SK-N-SH treated with all-trans-retinoic acid at 6 μM for 48 hours (cell line): ENCODE results near the gene TMEM11.

Experiments used
- ATAC-seq: fragments of 200-7000 bp; cut with Tn5 transposase; 3 replicates; pipeline ENCODE4 v1.9.1; 2020; ENCODE audit warnings: mild to moderate bottlenecking, moderate library complexity
- ARNTL ChIP-seq: fragments of 450-650 bp; formaldehyde crosslinking; IDR thresholded peaks from 2 replicates; pipeline ENCODE4 v1.5.0; 2020; ENCODE audit warnings: low read depth, mild to moderate bottlenecking, moderate library complexity, borderline replicate concordance
- BACH2 ChIP-seq: fragments of 250-450 bp; sonication (Bioruptor Pico); IDR thresholded peaks from 2 replicates; pipeline ENCODE4 v1.9.0; 2021; ENCODE audit warnings: mild to moderate bottlenecking, borderline replicate concordance
- CREB5 ChIP-seq: fragments of 250-450 bp; sonication (Bioruptor Pico); IDR thresholded peaks from 2 replicates; pipeline ENCODE4 v1.5.1; 2020; ENCODE audit warnings: low read depth, mild to moderate bottlenecking, moderate library complexity
- CSRNP3 ChIP-seq: fragments of 250-450 bp; sonication (Bioruptor Pico); IDR thresholded peaks from 2 replicates; pipeline ENCODE4 v1.5.1; 2021; ENCODE audit warnings: mild to moderate bottlenecking, moderate library complexity
- ESRRG ChIP-seq: fragments of 250-450 bp; sonication (Bioruptor Pico); IDR thresholded peaks from 2 replicates; pipeline ENCODE4 v1.6.1; 2021; ENCODE audit warnings: mild to moderate bottlenecking
- GLIS3 ChIP-seq: fragments of 250-450 bp; sonication (Bioruptor Pico); IDR thresholded peaks from 2 replicates; pipeline ENCODE4 v1.5.0; 2020; ENCODE audit warnings: mild to moderate bottlenecking, moderate library complexity
- ISL1 ChIP-seq: fragments of 250-450 bp; sonication (Bioruptor Pico); IDR thresholded peaks from 2 replicates; pipeline ENCODE4 v2.1.2; 2022; ENCODE audit warnings: mild to moderate bottlenecking, moderate library complexity
- OSR1 ChIP-seq: fragments of 250-450 bp; sonication (Bioruptor Pico); IDR thresholded peaks from 2 replicates; pipeline ENCODE4 v1.8.0; 2022; ENCODE audit warnings: moderate library complexity, mild to moderate bottlenecking, inconsistent platforms
- PPARA ChIP-seq: fragments of 250-450 bp; sonication (Bioruptor Pico); IDR thresholded peaks from 2 replicates; pipeline ENCODE4 v1.5.0; 2020; ENCODE audit warnings: mild to moderate bottlenecking, borderline replicate concordance
- SNAI2 ChIP-seq: fragments of 250-450 bp; sonication (Bioruptor Pico); IDR thresholded peaks from 2 replicates; pipeline ENCODE4 v1.5.0; 2020; ENCODE audit warnings: mild to moderate bottlenecking, moderate library complexity
- TCF4 ChIP-seq: fragments of 250-450 bp; sonication (Bioruptor Pico); IDR thresholded peaks from 2 replicates; pipeline ENCODE4 v1.8.0; 2021; ENCODE audit warnings: mild to moderate bottlenecking, moderate library complexity, borderline replicate concordance
- TOX ChIP-seq: fragments of 250-450 bp; sonication (Bioruptor Pico); IDR thresholded peaks from 2 replicates; pipeline ENCODE4 v1.8.0; 2021; ENCODE audit warnings: mild to moderate bottlenecking, moderate library complexity, borderline replicate concordance
- TSHZ2 ChIP-seq: fragments of 250-450 bp; sonication (Bioruptor Pico); IDR thresholded peaks from 2 replicates; pipeline ENCODE4 v1.5.0; 2020; ENCODE audit warnings: mild to moderate bottlenecking, moderate library complexity
- ZFP3 ChIP-seq: fragments of 250-450 bp; sonication (Bioruptor Pico); IDR thresholded peaks from 2 replicates; pipeline ENCODE4 v1.5.0; 2020; ENCODE audit warnings: mild to moderate bottlenecking, moderate library complexity
- ZFP30 ChIP-seq: fragments of 450-650 bp; formaldehyde crosslinking; IDR thresholded peaks from 2 replicates; pipeline ENCODE4 v1.5.0; 2022; ENCODE audit warnings: mild to moderate bottlenecking, moderate library complexity
- ZNF565 ChIP-seq: fragments of 450-650 bp; formaldehyde crosslinking; conservative IDR thresholded peaks from 2 replicates; pipeline ENCODE4 v1.5.0; 2020; ENCODE audit warnings: low read depth, mild to moderate bottlenecking, moderate library complexity
- ZNF70 ChIP-seq: fragments of 450-650 bp; formaldehyde crosslinking; IDR thresholded peaks from 2 replicates; pipeline ENCODE4 v1.5.0; 2020; ENCODE audit warnings: mild to moderate bottlenecking, moderate library complexity

The TMEM11 gene

GRCh38 chr17:21243516-21244303 is 29.7 kb upstream of the TMEM11 start:
- no peak for ATAC-seq
- TF ChIP-seq CREB5 (CRISPR knock-in tag): no peak
- no peak for TF ChIP-seq BACH2 (CRISPR knock-in tag)
- TF ChIP-seq ZNF565 (CRISPR knock-in tag): no peak
- TF ChIP-seq CSRNP3: no peak
- no peak for TF ChIP-seq OSR1 (CRISPR knock-in tag)
- no peak for TF ChIP-seq TCF4
- TF ChIP-seq TOX (CRISPR knock-in tag): no peak
- TF ChIP-seq PPARA: no peak
- TF ChIP-seq ZFP3 (CRISPR knock-in tag): no peak
- no peak for TF ChIP-seq ISL1 (CRISPR knock-in tag)
- no peak for TF ChIP-seq ARNTL
- TF ChIP-seq ZNF70 (CRISPR knock-in tag): no peak

GRCh38 chr17:21242780-21243515 is 29.0 kb upstream of the TMEM11 start:
- TF ChIP-seq ZFP3 (CRISPR knock-in tag) (no peak), ZNF565 (CRISPR knock-in tag) (no peak), PPARA (no peak)
- TF ChIP-seq, all 23 proteins: peak for 0
- no peak for ATAC-seq

- no peak for TF ChIP-seq ARNTL
- no peak for TF ChIP-seq SNAI2 (CRISPR knock-in tag)
- no peak for TF ChIP-seq ZFP3 (CRISPR knock-in tag)
- no peak for ATAC-seq
Measured at GRCh38 chr17:21242026-21242697, 28.2 kb upstream of the TMEM11 start.

GRCh38 chr17:21241564-21241963 is 27.6 kb upstream of the TMEM11 start:
- ATAC-seq: no peak
- TF ChIP-seq ZFP3 (CRISPR knock-in tag) (no peak), PPARA (no peak), TCF4 (no peak), ISL1 (CRISPR knock-in tag) (no peak), TSHZ2 (CRISPR knock-in tag) (no peak), CSRNP3 (no peak), ZFP30 (CRISPR knock-in tag) (no peak), SNAI2 (CRISPR knock-in tag) (no peak), ESRRG (CRISPR knock-in tag) (no peak), GLIS3 (CRISPR knock-in tag) (no peak), OSR1 (CRISPR knock-in tag) (no peak)
